HG03135 (cell line): ENCODE measurements around the gene SLC18A3.

ENCODE experiments used
- ATAC-seq: cut with Tn5 transposase; IDR thresholded peaks from one replicate; pipeline ENCODE4 v1.9.1; 2021; ENCODE audit warnings: mild to moderate bottlenecking, moderate library complexity; ENCODE audit not compliant: unreplicated experiment

SLC18A3 gene

GRCh38 chr10:49625411-49625810 lies 15.3 kb downstream of the SLC18A3 start:
- no peak for ATAC-seq

- no peak for ATAC-seq
These were observed 16.9 kb downstream of the SLC18A3 start for GRCh38 chr10:49627038-49627437.

- no peak for ATAC-seq
These were observed 17.6 kb downstream of the SLC18A3 start for GRCh38 chr10:49627644-49628247.

- ATAC-seq = no peak
These were observed 18.5 kb downstream of the SLC18A3 start for GRCh38 chr10:49628599-49628998.

GRCh38 chr10:49629431-49629881 lies 19.3 kb downstream of the SLC18A3 start:
- ATAC-seq = no peak

GRCh38 chr10:49631975-49632374 lies 21.9 kb downstream of the SLC18A3 start:
- no peak for ATAC-seq

GRCh38 chr10:49632406-49633317 lies 22.6 kb downstream of the SLC18A3 start:
- no peak for ATAC-seq

- ATAC-seq = no peak
These were observed 23.4 kb downstream of the SLC18A3 start for GRCh38 chr10:49633327-49634068.

- no peak for ATAC-seq
These were observed 24.1 kb downstream of the SLC18A3 start for GRCh38 chr10:49634069-49634660.

GRCh38 chr10:49642311-49642710 lies 32.2 kb downstream of the SLC18A3 start:
- no peak for ATAC-seq

GRCh38 chr10:49643241-49644034 lies 33.3 kb downstream of the SLC18A3 start:
- ATAC-seq = no peak

GRCh38 chr10:49644035-49644646 lies 34.0 kb downstream of the SLC18A3 start:
- ATAC-seq = no peak

GRCh38 chr10:49645417-49645816 lies 35.3 kb downstream of the SLC18A3 start:
- no peak for ATAC-seq

GRCh38 chr10:49645871-49646870 lies 36.1 kb downstream of the SLC18A3 start:
- no peak for ATAC-seq

- ATAC-seq = no peak
These were observed 37.4 kb downstream of the SLC18A3 start for GRCh38 chr10:49647554-49647953.

- no peak for ATAC-seq
These were observed 38.1 kb downstream of the SLC18A3 start for GRCh38 chr10:49647985-49648795.

GRCh38 chr10:49649294-49649693 lies 39.2 kb downstream of the SLC18A3 start:
- ATAC-seq = no peak
